ENCODE measurements around the gene SLC24A3. TPM values are rescaled to one million over a fixed set of nuclear protein-coding genes. Genes with fewer than 3 reads are reported as not detected.

Gene SLC24A3
- total and polyA plus RNA-seq, 2 experiments from 2014 or later, result not detected

DNA sequence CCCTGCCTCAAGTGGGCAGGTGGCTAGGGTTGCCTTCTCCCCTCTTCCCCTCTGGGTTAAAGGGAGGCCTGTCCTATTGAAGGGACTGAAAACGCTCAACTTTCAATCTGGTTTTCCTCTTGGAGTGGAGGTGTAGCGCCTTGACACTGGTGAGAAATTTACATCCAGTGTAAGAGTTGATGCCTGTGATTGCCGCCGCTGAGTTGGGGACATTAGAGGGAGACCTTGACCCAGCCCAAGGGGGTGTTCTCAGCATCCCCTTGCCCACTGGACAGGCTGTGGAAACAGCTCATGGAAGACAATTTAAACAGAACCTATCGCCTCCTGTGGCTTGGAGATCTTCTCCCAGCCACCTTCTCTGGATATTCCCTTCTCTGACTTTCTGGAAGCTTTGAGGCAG is 61.6 kb downstream of the SLC24A3 start:
- H3K9me3 ChIP-seq (ENCODE audit: low read depth), result no peaks in the 10 kb centered on the region
- in situ Hi-C loops (cut with MboI), result no loop called here
- TF ChIP-seq EZH2phosphoT487 (IDR thresholded peaks at IDR 0.05; ENCODE audit: insufficient read depth, low read depth), result no peak
- TF ChIP-seq EZH2 (IDR thresholded peaks at IDR 0.05; ENCODE audit: insufficient read depth, poor library complexity, severe bottlenecking), result no peak
- H3K9ac ChIP-seq, result no peak overlapping the region
- H3K4me2 ChIP-seq (ENCODE audit: unreplicated experiment), result no peak overlapping the region
- no peaks in the 10 kb centered on the region for H3K79me2 ChIP-seq (ENCODE audit: insufficient read depth)
- H3K4me1 ChIP-seq (ENCODE audit: insufficient read depth), result no peaks in the 10 kb centered on the region
- H3K27ac ChIP-seq, result no peak overlapping the region
- no peak overlapping the region for H3K4me3 ChIP-seq
- DNase-seq, result no peak
- 76 to 90% methylated on average over 5 of the region's 5 CpGs for WGBS, 2 experiments (ENCODE audit: low coverage in 1 of 2, low lambda C conversion rate in 2 of 2, missing lambda C conversion rate in 2 of 2)
- no peaks in the 10 kb centered on the region for H3K36me3 ChIP-seq (ENCODE audit: low read depth)
- H3F3A ChIP-seq (ENCODE audit: insufficient read depth), result no peaks in the 10 kb centered on the region
- no peaks in the 10 kb centered on the region for H3K9me2 ChIP-seq (ENCODE audit: insufficient read depth)
- no peak overlapping the region for H2AFZ ChIP-seq
- H4K20me1 ChIP-seq (ENCODE audit: insufficient read depth), result no peaks in the 10 kb centered on the region
- H3K27me3 ChIP-seq (replicated peaks; ENCODE audit: insufficient read depth), result no peaks in the 10 kb centered on the region

DNA sequence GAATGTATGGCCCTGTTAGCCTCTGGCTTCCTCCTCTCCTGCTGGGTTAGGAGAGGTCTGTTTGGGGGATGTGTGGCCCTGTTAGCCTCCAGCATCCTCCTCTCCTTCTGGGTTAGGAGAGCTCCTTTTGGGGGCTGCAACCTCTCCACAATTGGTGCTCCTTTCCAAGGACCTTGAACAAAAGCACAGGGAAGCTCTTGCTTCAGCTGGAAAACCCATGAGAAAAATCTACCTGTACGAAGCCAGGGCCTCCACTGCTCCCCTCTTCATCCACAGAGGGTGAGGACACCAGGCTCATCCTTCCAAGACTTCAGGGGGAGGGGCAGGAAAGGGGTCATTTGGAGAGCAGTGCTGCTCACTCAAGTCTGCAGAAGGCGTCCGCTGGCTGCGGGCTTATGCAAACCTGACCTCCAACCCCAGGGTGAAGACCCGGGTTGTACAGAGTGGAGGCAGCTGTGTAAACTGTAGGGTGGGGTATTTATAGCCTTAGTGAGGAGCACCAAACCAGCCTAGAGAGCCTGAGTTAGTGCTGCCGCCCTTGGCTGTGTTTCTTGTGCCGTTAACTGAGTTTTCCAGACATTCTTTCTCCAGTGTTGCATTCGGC is 62.1 kb downstream of the SLC24A3 start:
- no peak overlapping the region for H2AFZ ChIP-seq
- no peak overlapping the region for H3K9ac ChIP-seq
- H3K79me2 ChIP-seq (ENCODE audit: insufficient read depth), result no peaks in the 10 kb centered on the region
- H3K9me3 ChIP-seq (ENCODE audit: low read depth), result no peaks in the 10 kb centered on the region
- no peaks in the 10 kb centered on the region for H4K20me1 ChIP-seq (ENCODE audit: insufficient read depth)
- H3K27me3 ChIP-seq (replicated peaks; ENCODE audit: insufficient read depth), result no peaks in the 10 kb centered on the region
- H3K9me2 ChIP-seq (ENCODE audit: insufficient read depth), result no peaks in the 10 kb centered on the region
- no peaks in the 10 kb centered on the region for H3F3A ChIP-seq (ENCODE audit: insufficient read depth)
- no peak overlapping the region for H3K4me3 ChIP-seq
- TF ChIP-seq EZH2phosphoT487 (IDR thresholded peaks at IDR 0.05; ENCODE audit: insufficient read depth, low read depth) (no peak), EZH2 (IDR thresholded peaks at IDR 0.05; ENCODE audit: insufficient read depth, poor library complexity, severe bottlenecking) (no peak)
- no peak for DNase-seq
- no peaks in the 10 kb centered on the region for H3K36me3 ChIP-seq (ENCODE audit: low read depth)
- in situ Hi-C loops (cut with MboI), result no loop called here
- H3K4me1 ChIP-seq (ENCODE audit: insufficient read depth), result no peaks in the 10 kb centered on the region
- no peak overlapping the region for H3K27ac ChIP-seq
- no peak overlapping the region for H3K4me2 ChIP-seq (ENCODE audit: unreplicated experiment)
- 54% methylated on average over 8 of the region's 8 CpGs for WGBS, 2 experiments (ENCODE audit: low coverage in 1 of 2, low lambda C conversion rate in 2 of 2, missing lambda C conversion rate in 2 of 2)

DNA sequence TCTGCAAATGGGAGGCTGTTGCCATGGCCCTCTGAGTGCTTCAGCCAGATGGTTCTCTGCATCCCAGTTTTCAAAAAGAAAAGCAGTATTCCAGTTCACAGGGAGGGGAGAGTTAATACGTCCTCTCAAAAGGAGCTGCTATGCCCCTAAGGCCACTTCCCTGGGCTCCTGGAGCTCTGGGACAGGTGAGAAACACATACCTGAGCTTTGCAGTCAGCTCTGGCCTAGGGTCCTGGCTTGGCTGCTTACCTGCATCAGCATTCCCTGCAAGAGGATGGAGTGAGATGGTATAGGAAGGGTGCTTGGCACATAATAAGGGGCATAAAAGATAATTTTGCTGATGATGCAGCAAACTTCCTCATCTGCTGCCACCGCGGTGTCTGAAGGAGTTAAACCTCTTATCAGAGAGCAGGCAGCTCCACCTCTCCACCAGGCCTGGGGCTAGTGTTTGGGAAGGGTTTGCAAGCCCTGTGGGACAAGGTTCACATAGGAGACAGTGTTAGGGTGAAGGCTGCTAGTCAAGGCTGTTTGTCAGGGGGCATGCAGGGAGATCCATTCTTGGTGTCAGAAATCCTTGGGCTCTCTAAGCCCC is 62.7 kb downstream of the SLC24A3 start:
- DNase-seq, result no peak

DNA sequence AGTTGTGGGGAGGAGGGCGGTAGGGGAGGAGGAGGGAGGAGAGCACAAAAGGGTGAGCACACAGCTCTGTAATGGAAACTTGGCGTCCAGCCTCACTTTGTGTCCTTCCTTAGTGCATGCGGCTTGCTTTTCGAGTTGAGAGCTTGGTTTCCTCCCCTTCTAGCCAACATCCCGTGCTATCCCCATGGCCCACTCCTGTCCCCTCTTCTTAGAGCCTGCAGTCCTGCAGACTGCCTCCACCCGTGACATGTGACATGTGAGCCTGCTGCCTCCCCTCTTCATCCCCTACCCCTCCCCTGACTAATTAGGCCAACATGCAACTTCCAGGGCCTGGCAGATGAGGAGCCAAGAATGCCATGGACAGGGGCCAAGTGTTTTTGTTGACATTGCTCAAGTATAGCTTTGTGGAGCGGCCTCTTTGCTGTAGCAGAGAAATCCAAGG is 63.2 kb downstream of the SLC24A3 start:
- Histone ChIP-seq H3K9ac (no peak overlapping the region), H3K79me2 (ENCODE audit: insufficient read depth) (no peaks in the 10 kb centered on the region), H3F3A (ENCODE audit: insufficient read depth) (no peaks in the 10 kb centered on the region), H3K36me3 (ENCODE audit: low read depth) (no peaks in the 10 kb centered on the region), H3K4me3 (no peak overlapping the region), H3K4me2 (ENCODE audit: unreplicated experiment) (no peak overlapping the region), H3K9me3 (ENCODE audit: low read depth) (no peaks in the 10 kb centered on the region), H4K20me1 (ENCODE audit: insufficient read depth) (no peaks in the 10 kb centered on the region), H3K27ac (no peak overlapping the region), H3K27me3 (replicated peaks; ENCODE audit: insufficient read depth) (no peaks in the 10 kb centered on the region), H3K9me2 (ENCODE audit: insufficient read depth) (no peaks in the 10 kb centered on the region), H2AFZ (no peak overlapping the region), H3K4me1 (ENCODE audit: insufficient read depth) (no peaks in the 10 kb centered on the region)
- WGBS, 2 experiments (ENCODE audit: low coverage in 1 of 2, low lambda C conversion rate in 2 of 2, missing lambda C conversion rate in 2 of 2), result 10 to 17% methylated on average over 7 of the region's 7 CpGs
- in situ Hi-C loops (cut with MboI), result no loop called here
- TF ChIP-seq EZH2phosphoT487 (IDR thresholded peaks at IDR 0.05; ENCODE audit: insufficient read depth, low read depth) (no peak), EZH2 (IDR thresholded peaks at IDR 0.05; ENCODE audit: insufficient read depth, poor library complexity, severe bottlenecking) (no peak)
- peak; percentile 13 for DNase-seq

More for the DNA sequence above, 62.7 kb downstream of the SLC24A3 start:
- in situ Hi-C loops (cut with MboI), result no loop called here
- H3K36me3 ChIP-seq (ENCODE audit: low read depth), result no peaks in the 10 kb centered on the region
- no peak overlapping the region for H3K4me2 ChIP-seq (ENCODE audit: unreplicated experiment)
- H3K27ac ChIP-seq, result no peak overlapping the region
- H3F3A ChIP-seq (ENCODE audit: insufficient read depth), result no peaks in the 10 kb centered on the region
- no peaks in the 10 kb centered on the region for H3K4me1 ChIP-seq (ENCODE audit: insufficient read depth)
- no peak overlapping the region for H3K9ac ChIP-seq
- H3K79me2 ChIP-seq (ENCODE audit: insufficient read depth), result no peaks in the 10 kb centered on the region
- no peaks in the 10 kb centered on the region for H4K20me1 ChIP-seq (ENCODE audit: insufficient read depth)
- no peaks in the 10 kb centered on the region for H3K9me3 ChIP-seq (ENCODE audit: low read depth)
- H3K4me3 ChIP-seq, result no peak overlapping the region
- H3K27me3 ChIP-seq (replicated peaks; ENCODE audit: insufficient read depth), result no peaks in the 10 kb centered on the region
- H2AFZ ChIP-seq, result no peak overlapping the region
- 11 to 20% methylated on average over 3 of the region's 3 CpGs for WGBS, 2 experiments (ENCODE audit: low coverage in 1 of 2, low lambda C conversion rate in 2 of 2, missing lambda C conversion rate in 2 of 2)
- no peaks in the 10 kb centered on the region for H3K9me2 ChIP-seq (ENCODE audit: insufficient read depth)
- TF ChIP-seq EZH2 (IDR thresholded peaks at IDR 0.05; ENCODE audit: insufficient read depth, poor library complexity, severe bottlenecking), result no peak
- no peak for TF ChIP-seq EZH2phosphoT487 (IDR thresholded peaks at IDR 0.05; ENCODE audit: insufficient read depth, low read depth)
